Keratinocyte (primary cell): ENCODE measurements around the gene NEUROG3. TPM values are rescaled to one million over a fixed set of nuclear protein-coding genes. Genes with fewer than 3 reads are reported as not detected.

Experiments used
- DNase-seq: peaks from one replicate; pipeline ENCODE4 v3.0.0-alpha.2; 2011; ENCODE audit warnings: low read depth, missing footprints, low spot score
- FAIRE-seq: peaks from 2 replicates; lab custom pipeline; 2011; peaks lifted over from hg19 to GRCh38; lab: Jason Lieb, UNC
- H2AFZ ChIP-seq: 2 replicates; pipeline ENCODE4 v1.6.0; 2012; ENCODE audit warnings: low read length, control low read depth, inconsistent platforms; ENCODE audit not compliant: control insufficient read depth
- H3K27ac ChIP-seq: 2 replicates; pipeline ENCODE4 v1.5.1; 2011; ENCODE audit warnings: low read length; ENCODE audit not compliant: control insufficient read depth, insufficient read depth
- H3K27me3 ChIP-seq: 3 replicates; pipeline ENCODE4 v1.6.0; 2011; ENCODE audit warnings: low read length; ENCODE audit not compliant: control insufficient read depth, insufficient read depth; ENCODE audit errors: extremely low read depth
- H3K36me3 ChIP-seq, 2 experiments: 2 replicates in 1 of 2; 3 replicates in 1 of 2; pipeline ENCODE4 v1.5.1; 2011; ENCODE audit warnings: low read length in 2 of 2, mild to moderate bottlenecking in 1 of 2; ENCODE audit not compliant: control insufficient read depth in 2 of 2, insufficient read depth in 2 of 2; ENCODE audit errors: extremely low read depth in 1 of 2
- H3K4me1 ChIP-seq: 3 replicates; pipeline ENCODE4 v1.5.1; 2011; ENCODE audit warnings: low read length; ENCODE audit not compliant: control insufficient read depth, insufficient read depth; ENCODE audit errors: extremely low read depth
- H3K4me2 ChIP-seq: 3 replicates; pipeline ENCODE4 v1.6.0; 2011; ENCODE audit warnings: low read depth, low read length; ENCODE audit not compliant: control insufficient read depth, insufficient read depth; ENCODE audit errors: extremely low read depth
- H3K4me3 ChIP-seq, 3 experiments: fragments of 200-600 bp in 1 of 3; sonication (generic) in 1 of 3; 2 replicates in 2 of 3; 3 replicates in 1 of 3; pipeline ENCODE4 v1.5.1; 2011 to 2016; ENCODE audit warnings: low read length in 3 of 3, mild to moderate bottlenecking in 3 of 3, control low read depth in 2 of 3, inconsistent platforms in 1 of 3, low read depth in 1 of 3, mixed read lengths in 1 of 3, mixed run types in 1 of 3, moderate library complexity in 1 of 3; ENCODE audit not compliant: control insufficient read depth in 2 of 3, insufficient read depth in 2 of 3; ENCODE audit errors: extremely low read depth in 1 of 3
- H3K79me2 ChIP-seq: 2 replicates; pipeline ENCODE4 v1.6.0; 2012; ENCODE audit warnings: low read length; ENCODE audit not compliant: control insufficient read depth, insufficient read depth
- H3K9ac ChIP-seq: 3 replicates; pipeline ENCODE4 v1.6.0; 2011; ENCODE audit warnings: low read length; ENCODE audit not compliant: control insufficient read depth, insufficient read depth; ENCODE audit errors: extremely low read depth
- H3K9me1 ChIP-seq: 3 replicates; pipeline ENCODE4 v1.6.0; 2011; ENCODE audit warnings: low read length; ENCODE audit not compliant: control insufficient read depth, insufficient read depth; ENCODE audit errors: extremely low read depth
- H3K9me3 ChIP-seq: 2 replicates; pipeline ENCODE4 v1.5.1; 2012; ENCODE audit warnings: low read depth, low read length; ENCODE audit not compliant: control insufficient read depth
- H4K20me1 ChIP-seq: 3 replicates; pipeline ENCODE4 v1.6.0; 2011; ENCODE audit warnings: low read length; ENCODE audit not compliant: control insufficient read depth, insufficient read depth; ENCODE audit errors: extremely low read depth
- EZH2 ChIP-seq: IDR thresholded peaks from one replicate; pipeline ENCODE4 v1.6.1; 2012; ENCODE audit warnings: inconsistent platforms, mild to moderate bottlenecking, low read length, moderate library complexity
- dilution Hi-C: fragments of 300-500 bp; cut with MboI; formaldehyde crosslinking; loops from one replicate; pipeline ENCODE4 v1.7.0; 2020; ENCODE audit warnings: low sequenced_read_pairs; ENCODE audit not compliant: extremely low pct_ligation_motif_present
- polyA plus RNA-seq, 5 experiments: library from polyadenylated mRNA; depleted of rRNA in 3 of 5; stranded (reverse) in 3 of 5; stranded (forward) in 1 of 5; unstranded in 1 of 5; fragments of >200 nt; gene quantifications; 1 replicate in 1 of 5; 2 replicates in 3 of 5; 3 replicates in 1 of 5; pipeline versions ENCODE4 v1.2.1 to v1.2.3, GENCODE V29; 2011 to 2012; ENCODE audit warnings: missing spikeins in 2 of 5, low read depth in 1 of 5, low replicate concordance in 1 of 5
- TF ChIP-seq, protein P1 (sequence below), 3 experiments: IDR thresholded peaks in 1 of 3; conservative IDR thresholded peaks in 1 of 3; optimal IDR thresholded peaks in 1 of 3; 2 replicates in 2 of 3; 3 replicates in 1 of 3; pipeline versions ENCODE3 to v1.5.1; 2011; ENCODE audit warnings: low read length in 3 of 3, mild to moderate bottlenecking in 3 of 3, moderate library complexity in 2 of 3, control low read depth in 1 of 3, inconsistent platforms in 1 of 3; ENCODE audit not compliant: insufficient read depth in 2 of 3; ENCODE audit errors: extremely low read depth in 1 of 3

Gene NEUROG3
- polyA plus RNA-seq, 1 donor (not counting 4 experiments of a cell fraction or from before 2014, with no cell fraction given): not detected

- Histone ChIP-seq H3K27ac (no peak overlapping the region), H4K20me1 (no peaks in the 10 kb centered on the region), H3K9me1 (no peaks in the 10 kb centered on the region), H2AFZ (no peak overlapping the region), H3K4me3 (no peak overlapping the region), H3K9ac (no peak overlapping the region), H3K4me2 (no peak overlapping the region), H3K9me3 (no peaks in the 10 kb centered on the region), H3K36me3 (no peaks in the 10 kb centered on the region), H3K79me2 (no peaks in the 10 kb centered on the region), H3K27me3 (peaks cover 67% of the 10 kb centered on the region), H3K4me1 (no peaks in the 10 kb centered on the region)
- TF ChIP-seq EZH2: no peak
- TF ChIP-seq, protein P1, sequence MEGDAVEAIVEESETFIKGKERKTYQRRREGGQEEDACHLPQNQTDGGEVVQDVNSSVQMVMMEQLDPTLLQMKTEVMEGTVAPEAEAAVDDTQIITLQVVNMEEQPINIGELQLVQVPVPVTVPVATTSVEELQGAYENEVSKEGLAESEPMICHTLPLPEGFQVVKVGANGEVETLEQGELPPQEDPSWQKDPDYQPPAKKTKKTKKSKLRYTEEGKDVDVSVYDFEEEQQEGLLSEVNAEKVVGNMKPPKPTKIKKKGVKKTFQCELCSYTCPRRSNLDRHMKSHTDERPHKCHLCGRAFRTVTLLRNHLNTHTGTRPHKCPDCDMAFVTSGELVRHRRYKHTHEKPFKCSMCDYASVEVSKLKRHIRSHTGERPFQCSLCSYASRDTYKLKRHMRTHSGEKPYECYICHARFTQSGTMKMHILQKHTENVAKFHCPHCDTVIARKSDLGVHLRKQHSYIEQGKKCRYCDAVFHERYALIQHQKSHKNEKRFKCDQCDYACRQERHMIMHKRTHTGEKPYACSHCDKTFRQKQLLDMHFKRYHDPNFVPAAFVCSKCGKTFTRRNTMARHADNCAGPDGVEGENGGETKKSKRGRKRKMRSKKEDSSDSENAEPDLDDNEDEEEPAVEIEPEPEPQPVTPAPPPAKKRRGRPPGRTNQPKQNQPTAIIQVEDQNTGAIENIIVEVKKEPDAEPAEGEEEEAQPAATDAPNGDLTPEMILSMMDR (optimal IDR thresholded peaks at IDR 0.05 in 1 of 3, IDR thresholded peaks at IDR 0.05 in 1 of 3, conservative IDR thresholded peaks at IDR 0.05 in 1 of 3; ENCODE audit: extremely low read depth in 1 of 3, insufficient read depth in 2 of 3, low read length in 3 of 3): no peak
- DNase-seq (no peak), FAIRE-seq (peak; percentile 80)
- dilution Hi-C loops: no loop called here
Measured at GRCh38 chr10:69567920-69568319, 5.3 kb downstream of the NEUROG3 start.

GRCh38 chr10:69562731-69563254 lies 10.4 kb downstream of the NEUROG3 start:
- Histone ChIP-seq H2AFZ (no peak overlapping the region), H3K36me3 (no peaks in the 10 kb centered on the region), H3K4me3 (no peak overlapping the region), H3K4me2 (no peak overlapping the region), H3K9ac (no peak overlapping the region), H4K20me1 (no peaks in the 10 kb centered on the region), H3K9me1 (no peaks in the 10 kb centered on the region), H3K79me2 (no peaks in the 10 kb centered on the region), H3K27ac (no peak overlapping the region), H3K4me1 (no peaks in the 10 kb centered on the region), H3K9me3 (no peaks in the 10 kb centered on the region), H3K27me3 (peaks cover 21% of the 10 kb centered on the region)
- TF ChIP-seq, protein P1 (optimal IDR thresholded peaks at IDR 0.05 in 1 of 3, IDR thresholded peaks at IDR 0.05 in 1 of 3, conservative IDR thresholded peaks at IDR 0.05 in 1 of 3; ENCODE audit: extremely low read depth in 1 of 3, insufficient read depth in 2 of 3, low read length in 3 of 3): no peak
- no peak for TF ChIP-seq EZH2
- FAIRE-seq (no peak), DNase-seq (no peak)
- dilution Hi-C loops: no loop called here
